NCI-H2029 (cell line): ENCODE results near the gene LEKR1.
"Not testable (repeated sequence)": the region's sequence is repeated elsewhere in the genome, so short reads cannot be mapped to it uniquely, and the experiment has no call there.

Source experiments
- DNase-seq: peaks from one replicate; lab custom pipeline; 2025; lab: John Stamatoyannopoulos, UW

LEKR1 gene

DNA sequence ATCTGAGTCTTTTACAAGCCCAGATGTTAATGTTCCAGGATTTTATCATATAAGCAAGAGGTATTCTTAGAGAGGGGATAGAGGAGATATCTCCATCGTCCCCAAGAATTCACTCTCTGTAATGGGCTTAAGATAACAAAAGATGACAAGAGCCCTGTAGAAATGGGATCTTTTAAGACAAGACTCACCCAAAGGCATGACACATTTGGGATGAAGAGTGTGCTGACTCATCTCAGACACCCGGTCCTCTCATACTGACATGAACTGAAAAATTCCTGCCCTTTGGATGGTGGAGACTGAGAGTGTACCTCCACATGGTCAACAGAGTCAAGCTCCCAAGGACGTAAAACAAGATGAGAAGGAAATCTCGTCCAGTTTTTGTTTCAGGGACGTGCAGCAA, 11.0 kb downstream of the LEKR1 start:
- no peak for DNase-seq

DNA sequence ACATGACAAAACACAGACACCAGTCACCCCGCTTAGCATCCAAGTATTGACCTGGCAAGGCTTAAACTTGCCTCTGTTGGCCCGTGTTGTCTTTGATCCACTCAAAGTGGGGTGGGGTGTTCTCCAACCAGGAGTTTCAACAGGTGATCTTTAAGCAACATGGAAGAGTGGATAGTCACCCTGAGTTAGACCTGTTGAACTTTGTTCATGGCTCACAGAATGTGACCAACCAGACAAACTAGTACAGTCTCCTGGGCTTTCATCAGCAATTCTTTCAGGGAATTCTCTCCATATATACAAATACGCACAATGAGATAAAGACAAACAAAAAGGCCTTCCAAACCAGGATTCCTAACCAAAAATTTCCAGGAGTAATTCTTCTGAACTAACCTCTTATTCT, 11.9 kb downstream of the LEKR1 start:
- DNase-seq, result no peak

- no peak for DNase-seq
These were observed 14.9 kb downstream of the LEKR1 start for GRCh38 chr3:156840826-156841689.

GRCh38 chr3:156843071-156843808, 17.1 kb downstream of the LEKR1 start:
- DNase-seq, result no peak

DNA sequence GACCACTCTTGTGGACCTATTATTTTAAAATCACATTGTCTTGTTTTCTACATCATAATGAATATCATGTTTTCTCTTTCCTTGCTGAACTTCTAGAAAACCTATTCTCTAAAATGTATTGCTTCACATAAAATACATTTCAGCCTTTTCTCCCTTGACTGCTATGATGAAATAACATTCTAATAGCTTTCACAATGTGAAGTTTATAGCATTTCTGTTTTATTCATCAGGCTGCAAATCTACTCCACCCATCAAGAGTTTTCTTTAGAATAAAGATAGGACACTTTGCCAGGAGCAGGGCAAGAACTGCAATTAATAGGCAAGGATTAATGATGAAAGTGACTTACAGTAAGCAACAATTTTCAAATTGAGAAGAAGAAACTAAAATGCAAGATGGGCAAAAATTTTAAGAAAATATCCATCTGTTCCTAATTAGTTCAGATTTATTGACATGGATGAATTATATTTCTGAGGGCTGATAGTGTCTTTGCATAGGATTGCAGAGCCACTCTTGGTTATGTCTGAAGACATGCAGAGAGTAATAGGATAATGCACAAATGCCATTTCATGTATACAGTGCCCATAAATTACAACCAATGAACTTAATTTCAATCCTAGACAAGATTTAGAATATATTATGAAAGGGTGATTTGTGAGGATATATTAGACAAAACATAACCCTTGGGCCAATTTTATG, 21.7 kb downstream of the LEKR1 start:
- DNase-seq, result no peak

GRCh38 chr3:156859578-156859977, 33.4 kb downstream of the LEKR1 start:
- DNase-seq, result no peak

GRCh38 chr3:156860873-156861272, 34.7 kb downstream of the LEKR1 start:
- no peak for DNase-seq

- no peak for DNase-seq
These were observed 36.2 kb downstream of the LEKR1 start for GRCh38 chr3:156862338-156862737.

GRCh38 chr3:156865732-156866131, 39.6 kb downstream of the LEKR1 start:
- no peak for DNase-seq

DNA sequence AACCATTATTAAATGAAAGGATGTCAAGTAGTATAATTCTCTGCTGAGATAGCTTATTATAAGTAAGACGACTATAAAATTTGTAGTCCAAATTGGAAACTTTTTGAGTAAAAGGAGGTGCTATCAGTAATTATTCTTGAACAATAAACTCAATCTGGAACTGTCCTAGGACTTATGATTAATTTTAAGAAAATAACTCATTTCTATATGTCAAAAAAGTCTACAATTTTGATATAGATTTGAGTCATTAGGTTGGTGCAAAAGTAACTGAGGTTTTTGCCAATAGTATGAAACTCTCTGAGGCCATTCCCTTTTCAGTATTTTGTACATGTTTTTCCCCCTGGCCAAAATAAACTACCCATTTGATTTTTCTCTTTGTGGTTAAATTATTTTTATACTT, 41.0 kb downstream of the LEKR1 start:
- DNase-seq, result no peak

DNA sequence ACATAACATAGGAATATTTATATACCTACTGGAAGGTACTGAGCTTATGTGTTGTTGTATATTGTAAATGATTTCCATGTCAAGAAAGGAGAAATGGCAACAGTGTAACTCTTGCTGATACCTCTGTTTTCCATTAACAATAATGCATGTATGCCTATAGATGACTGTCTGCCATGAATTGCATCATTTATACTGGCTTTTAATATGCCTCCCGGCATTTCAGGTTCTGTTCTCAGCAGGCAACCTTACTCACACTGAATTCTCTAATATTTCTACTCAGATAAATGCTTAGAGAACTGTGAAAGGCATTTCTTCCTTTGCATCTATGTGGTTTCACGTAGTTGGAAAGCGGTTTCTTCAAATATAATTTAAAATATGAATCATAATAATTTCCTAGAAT, 41.8 kb downstream of the LEKR1 start:
- no peak for DNase-seq

- DNase-seq, result no peak
These were observed 47.8 kb downstream of the LEKR1 start for GRCh38 chr3:156873906-156874305.

DNA sequence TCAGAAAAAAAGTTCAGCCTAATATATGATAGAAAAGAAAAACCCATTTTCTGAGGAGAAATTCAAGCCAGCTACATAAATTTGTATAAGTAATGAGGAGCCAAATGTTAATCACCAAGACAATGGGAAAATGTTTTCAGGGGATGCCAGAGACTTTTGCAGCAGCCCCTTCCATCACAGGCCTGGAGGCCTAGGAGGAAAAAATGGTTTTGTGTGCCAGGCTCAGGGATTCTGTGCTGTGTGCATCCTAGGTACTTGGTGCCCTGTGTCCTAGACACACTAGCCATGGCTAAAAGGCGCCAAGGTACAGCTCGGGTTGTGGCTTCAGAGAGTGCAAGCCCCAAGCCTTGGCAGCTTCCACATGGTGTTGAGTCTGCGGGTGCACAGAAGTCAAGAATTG, 53.3 kb downstream of the LEKR1 start:
- not testable (repeated sequence) for DNase-seq

DNA sequence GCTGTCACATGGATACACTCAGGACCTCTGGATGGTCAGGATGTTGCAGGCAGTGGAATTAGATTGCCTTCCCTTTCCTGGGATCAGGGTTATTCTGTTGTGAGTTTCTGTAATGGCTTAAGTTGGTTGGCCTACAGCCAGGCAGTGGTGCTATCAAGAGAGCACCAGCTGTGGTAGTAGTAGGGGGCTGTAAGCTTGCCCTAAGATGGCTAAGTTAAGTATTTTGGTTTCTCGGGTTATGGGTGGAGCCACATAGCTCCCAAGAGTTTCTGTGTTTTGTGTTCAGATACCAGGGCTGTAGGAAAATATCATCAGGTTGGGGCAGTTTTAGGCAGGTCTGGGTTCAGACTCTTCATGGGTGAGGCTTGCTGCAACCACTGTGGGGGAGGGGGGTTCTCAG, 59.6 kb downstream of the LEKR1 start:
- DNase-seq, result no peak

- no peak for DNase-seq
These were observed 62.0 kb downstream of the LEKR1 start for GRCh38 chr3:156888176-156888575.

GRCh38 chr3:156888576-156888975, 62.4 kb downstream of the LEKR1 start:
- no peak for DNase-seq

GRCh38 chr3:156892701-156893100, 66.5 kb downstream of the LEKR1 start:
- no peak for DNase-seq

DNA sequence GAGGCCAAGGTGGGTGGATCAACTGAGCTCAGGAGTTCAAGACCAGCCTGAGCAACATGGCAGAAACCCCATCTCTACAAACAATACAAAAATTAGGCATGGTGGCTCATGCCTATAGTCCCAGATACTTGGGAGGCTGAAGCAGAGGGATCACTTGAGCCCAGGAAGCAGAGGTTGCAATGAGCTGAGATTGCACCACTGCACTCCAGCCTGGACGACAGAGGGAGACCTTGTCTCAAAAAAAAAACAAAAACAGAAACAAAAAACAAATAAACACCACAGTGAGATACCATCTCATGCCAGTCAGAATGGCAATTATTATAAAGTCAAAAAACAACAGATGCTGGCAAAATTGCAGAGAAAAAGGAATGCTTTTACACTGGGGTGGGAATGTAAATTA, 69.2 kb downstream of the LEKR1 start:
- DNase-seq, result not testable (repeated sequence)

DNA sequence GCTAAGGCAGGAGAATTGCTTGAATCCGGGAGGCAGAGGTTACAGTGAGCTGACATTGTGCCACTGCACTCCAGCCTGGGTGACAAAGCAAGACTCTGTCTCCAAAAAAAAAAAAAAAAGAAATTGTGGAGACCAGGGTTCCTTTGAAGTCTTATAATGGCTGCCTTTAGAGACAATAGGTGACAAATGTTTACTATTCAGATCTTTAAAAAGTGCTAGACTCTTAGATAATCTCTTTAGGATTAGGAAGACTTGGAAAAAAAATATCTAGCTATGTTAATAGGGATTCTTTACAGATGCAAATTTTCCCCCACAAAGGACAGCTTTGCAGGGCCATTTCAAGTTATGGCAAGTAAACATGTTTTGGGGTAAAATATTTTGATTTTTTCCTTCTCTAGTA, 71.7 kb downstream of the LEKR1 start:
- DNase-seq, result not testable (repeated sequence)

DNA sequence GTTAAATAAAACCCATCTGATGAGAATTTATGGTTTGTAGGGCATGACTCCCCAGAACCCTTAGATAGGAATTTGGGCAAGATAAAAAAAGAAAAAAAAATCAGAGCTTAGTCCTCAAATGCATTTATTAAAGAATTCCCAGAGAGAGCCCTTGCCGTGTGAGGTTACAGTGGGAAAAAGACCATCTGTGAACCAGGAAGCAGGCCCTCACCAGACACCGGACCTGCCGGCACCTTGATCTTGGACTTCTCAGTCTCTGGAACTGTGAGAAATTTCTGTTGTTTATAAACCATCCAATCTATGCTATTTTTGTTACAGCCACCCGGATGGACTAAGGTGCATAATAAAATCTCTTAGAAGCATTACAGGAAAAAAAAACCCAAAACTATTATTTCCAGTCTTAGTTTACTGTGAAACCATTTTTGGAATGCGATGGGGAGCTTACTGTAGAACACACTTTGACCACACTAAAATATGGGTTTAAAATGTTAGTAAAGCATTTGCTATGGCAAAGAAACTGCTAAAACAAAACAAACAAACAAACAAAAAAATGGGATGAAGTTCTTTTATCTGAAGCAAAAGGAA, 72.2 kb downstream of the LEKR1 start:
- DNase-seq, result no peak

- DNase-seq, result no peak
These were observed 73.8 kb downstream of the LEKR1 start for GRCh38 chr3:156899951-156900350.

GRCh38 chr3:156902916-156903315, 76.8 kb downstream of the LEKR1 start:
- no peak for DNase-seq
